Measurements from ENCODE around the gene ABCD3.

- no peak for TF ChIP-seq POLR2A (IDR thresholded peaks at IDR 0.05)
- no peak for TF ChIP-seq CTCF (IDR thresholded peaks at IDR 0.05)
These were observed 119.1 kb downstream of the ABCD3 start for GRCh38 chr1:94537254-94537653.

Measured in heart left ventricle (tissue), 13 donors.